Mammary epithelial cell (primary cell): ENCODE results near the gene FARS2.

ENCODE experiments used
- CTCF ChIP-seq, 2 donors: IDR thresholded peaks in 1 of 2; conservative IDR thresholded peaks in 1 of 2; 2 replicates each; pipeline ENCODE4 v1.5.1; 2011 to 2012; ENCODE audit warnings: inconsistent platforms in 2 of 2, low read length in 2 of 2, mild to moderate bottlenecking in 2 of 2, control low read depth in 1 of 2, low read depth in 1 of 2; ENCODE audit not compliant: insufficient read depth in 1 of 2; ENCODE audit errors: extremely low read depth in 1 of 2
- EZH2 ChIP-seq: IDR thresholded peaks from 2 replicates; pipeline ENCODE4 v1.6.1; 2012; ENCODE audit warnings: low read length, inconsistent platforms, borderline replicate concordance

GRCh38 chr6:5510331-5511133 lies 249.2 kb downstream of the FARS2 start:
- TF ChIP-seq CTCF (conservative IDR thresholded peaks at IDR 0.05 in 1 of 2, IDR thresholded peaks at IDR 0.05 in 1 of 2; ENCODE audit: extremely low read depth in 1 of 2, insufficient read depth in 1 of 2, low read depth in 1 of 2, low read length in 2 of 2), result no peak
- no peak for TF ChIP-seq EZH2
